ENCODE measurements around the gene DBNDD1.

DBNDD1 gene

GRCh38 chr16:89982318-89982717 lies 36.9 kb downstream of the DBNDD1 start:
- DNase-seq (ENCODE audit: low read depth): no peak
- in situ Hi-C loops (cut with HindIII; ENCODE audit: low sequenced_read_pairs): no loop called here
- TF ChIP-seq, protein P1, sequence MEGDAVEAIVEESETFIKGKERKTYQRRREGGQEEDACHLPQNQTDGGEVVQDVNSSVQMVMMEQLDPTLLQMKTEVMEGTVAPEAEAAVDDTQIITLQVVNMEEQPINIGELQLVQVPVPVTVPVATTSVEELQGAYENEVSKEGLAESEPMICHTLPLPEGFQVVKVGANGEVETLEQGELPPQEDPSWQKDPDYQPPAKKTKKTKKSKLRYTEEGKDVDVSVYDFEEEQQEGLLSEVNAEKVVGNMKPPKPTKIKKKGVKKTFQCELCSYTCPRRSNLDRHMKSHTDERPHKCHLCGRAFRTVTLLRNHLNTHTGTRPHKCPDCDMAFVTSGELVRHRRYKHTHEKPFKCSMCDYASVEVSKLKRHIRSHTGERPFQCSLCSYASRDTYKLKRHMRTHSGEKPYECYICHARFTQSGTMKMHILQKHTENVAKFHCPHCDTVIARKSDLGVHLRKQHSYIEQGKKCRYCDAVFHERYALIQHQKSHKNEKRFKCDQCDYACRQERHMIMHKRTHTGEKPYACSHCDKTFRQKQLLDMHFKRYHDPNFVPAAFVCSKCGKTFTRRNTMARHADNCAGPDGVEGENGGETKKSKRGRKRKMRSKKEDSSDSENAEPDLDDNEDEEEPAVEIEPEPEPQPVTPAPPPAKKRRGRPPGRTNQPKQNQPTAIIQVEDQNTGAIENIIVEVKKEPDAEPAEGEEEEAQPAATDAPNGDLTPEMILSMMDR (IDR thresholded peaks at IDR 0.05; ENCODE audit: low read depth, low read length, missing control alignments): no peak
- H3K4me3 ChIP-seq (ENCODE audit: low read depth, low read length): no peak overlapping the region

- DNase-seq (ENCODE audit: low read depth): no peak
- TF ChIP-seq, protein P1 (IDR thresholded peaks at IDR 0.05; ENCODE audit: low read depth, low read length, missing control alignments): no peak
- no peak overlapping the region for H3K4me3 ChIP-seq (ENCODE audit: low read depth, low read length)
- in situ Hi-C loops (cut with HindIII; ENCODE audit: low sequenced_read_pairs): no loop called here
Measured at GRCh38 chr16:89981414-89981813, 37.8 kb downstream of the DBNDD1 start.

GRCh38 chr16:89974870-89975269 lies 44.4 kb downstream of the DBNDD1 start:
- TF ChIP-seq, protein P1 (IDR thresholded peaks at IDR 0.05; ENCODE audit: low read depth, low read length, missing control alignments): no peak
- in situ Hi-C loops (cut with HindIII; ENCODE audit: low sequenced_read_pairs): no loop called here
- H3K4me3 ChIP-seq (ENCODE audit: low read depth, low read length): no peak overlapping the region
- DNase-seq (ENCODE audit: low read depth): no peak

DNA sequence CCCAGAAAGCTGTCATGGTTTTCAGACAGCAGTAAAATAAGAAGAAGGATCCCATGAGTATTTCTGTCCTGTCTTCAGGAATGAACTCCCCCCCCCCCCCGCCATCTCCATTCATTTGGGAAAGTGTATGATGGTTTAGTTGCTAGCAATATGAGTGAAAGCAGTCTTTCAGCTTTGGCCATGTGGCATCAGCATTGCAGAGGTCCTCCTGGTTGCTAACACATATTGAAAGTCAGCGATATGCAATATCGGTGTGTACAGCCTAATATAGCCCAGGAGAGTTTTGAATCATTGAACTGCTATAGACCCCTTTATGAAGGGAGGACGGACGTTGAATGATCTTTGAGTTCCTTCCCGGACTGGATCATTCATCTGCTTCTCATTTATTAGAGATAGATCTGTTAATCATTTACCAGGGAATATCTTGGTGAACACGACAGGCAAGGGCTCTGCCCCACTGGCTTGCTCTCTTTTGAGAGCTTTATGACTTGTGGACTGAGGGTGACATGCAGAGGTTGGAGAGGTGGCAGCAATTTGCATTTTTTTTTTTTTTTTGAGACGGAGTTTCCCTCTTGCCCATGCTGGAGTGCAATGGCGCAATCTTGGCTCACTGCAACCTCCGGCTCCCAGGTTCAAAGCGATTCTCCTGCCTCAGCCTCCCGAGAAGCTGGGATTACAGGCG lies 45.5 kb downstream of the DBNDD1 start:
- TF ChIP-seq, protein P1 (IDR thresholded peaks at IDR 0.05; ENCODE audit: low read depth, low read length, missing control alignments): no peak
- no peak for DNase-seq (ENCODE audit: low read depth)
- H3K4me3 ChIP-seq (ENCODE audit: low read depth, low read length): peak overlapping the region; percentile 95
- in situ Hi-C loops (cut with HindIII; ENCODE audit: low sequenced_read_pairs): no loop called here

DNA sequence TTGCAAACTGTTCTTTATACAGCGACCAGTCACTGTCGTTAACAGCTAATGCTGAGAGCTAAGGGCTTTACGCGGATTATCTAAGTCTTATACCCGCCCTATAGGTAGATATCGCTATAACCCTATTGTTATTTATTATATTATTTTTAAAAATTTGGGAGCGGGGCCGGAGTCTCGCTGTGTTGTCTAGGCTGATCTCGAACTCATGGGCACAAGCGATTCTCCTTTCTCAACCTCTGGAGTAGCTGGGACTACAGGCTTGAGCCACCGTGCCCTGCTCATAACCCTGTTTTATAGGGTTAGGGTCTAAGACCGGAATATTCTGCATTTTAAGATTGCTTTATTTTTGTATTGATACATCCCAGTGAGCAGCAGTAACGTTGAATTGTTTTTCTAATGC lies 46.0 kb downstream of the DBNDD1 start:
- in situ Hi-C loops (cut with HindIII; ENCODE audit: low sequenced_read_pairs): no loop called here

GRCh38 chr16:89972244-89973234 lies 46.7 kb downstream of the DBNDD1 start:
- peak; percentile 70 for DNase-seq (ENCODE audit: low read depth)
- in situ Hi-C loops (cut with HindIII; ENCODE audit: low sequenced_read_pairs): no loop called here

More for the DNA sequence above, 46.0 kb downstream of the DBNDD1 start:
- H3K4me3 ChIP-seq (ENCODE audit: low read depth, low read length): peak overlapping the region; percentile 95
- DNase-seq (ENCODE audit: low read depth): no peak
- TF ChIP-seq, protein P1 (IDR thresholded peaks at IDR 0.05; ENCODE audit: low read depth, low read length, missing control alignments): no peak

More at GRCh38 chr16:89972244-89973234, 46.7 kb downstream of the DBNDD1 start:
- peak overlapping the region; percentile 95 for H3K4me3 ChIP-seq (ENCODE audit: low read depth, low read length)
- TF ChIP-seq, protein P1 (IDR thresholded peaks at IDR 0.05; ENCODE audit: low read depth, low read length, missing control alignments): no peak

All from astrocyte of the cerebellum (primary cell).